ENCODE data around the gene MRPL18.

The MRPL18 gene

GRCh38 chr6:159800141-159800865 is 10.0 kb downstream of the MRPL18 start, which contains the start of gene PNLDC1:
Gene PNLDC1 (plus strand): TSS chr6:159800276. CDS start chr6:159800308, 32 bp downstream.
- Histone ChIP-seq H4K20me1 (ENCODE audit: insufficient read depth, low read length) (no peaks in the 10 kb centered on the region), H3K27me3 (ENCODE audit: insufficient read depth, low read length) (no peaks in the 10 kb centered on the region), H2AFZ (ENCODE audit: low read length) (no peak within 1 kb of the TSS), H3K9me2 (ENCODE audit: low read depth, low read length) (no peaks in the 10 kb centered on the region), H3K9ac (ENCODE audit: low read length) (no peak within 1 kb of the TSS), H3K9me3 (ENCODE audit: low read length) (no peaks in the 10 kb centered on the region), H3F3A (ENCODE audit: insufficient read depth, low read length) (no peaks in the 10 kb centered on the region), H3K4me3 (ENCODE audit: low read depth, low read length, poor library complexity, severe bottlenecking) (no peak within 1 kb of the TSS), H3K79me2 (ENCODE audit: insufficient read depth, low read length) (no peaks in the 10 kb centered on the region), H3K27ac (ENCODE audit: low read depth, low read length, poor library complexity, severe bottlenecking) (no peak within 1 kb of the TSS), H3K36me3 (ENCODE audit: insufficient read depth, low read length) (peaks cover 35% of the 10 kb centered on the region), H3K4me1 (ENCODE audit: insufficient read depth, low read length, severe bottlenecking) (no peaks in the 10 kb centered on the region), H3K4me2 (ENCODE audit: low read length) (no peak within 1 kb of the TSS)
- no peak for TF ChIP-seq EZH2 (IDR thresholded peaks at IDR 0.05; ENCODE audit: borderline replicate concordance, low read length)

GRCh38 chr6:159801935-159802334 is 11.7 kb downstream of the MRPL18 start:
- TF ChIP-seq EZH2 (IDR thresholded peaks at IDR 0.05; ENCODE audit: borderline replicate concordance, low read length): no peak
- no peak for TF ChIP-seq CTCF (IDR thresholded peaks at IDR 0.05; ENCODE audit: low read length)
- Histone ChIP-seq H3K9ac (ENCODE audit: low read length) (no peak overlapping the region), H3K4me1 (ENCODE audit: insufficient read depth, low read length, severe bottlenecking) (no peaks in the 10 kb centered on the region), H3K9me2 (ENCODE audit: low read depth, low read length) (no peaks in the 10 kb centered on the region), H3F3A (ENCODE audit: insufficient read depth, low read length) (no peaks in the 10 kb centered on the region), H3K27me3 (ENCODE audit: insufficient read depth, low read length) (no peaks in the 10 kb centered on the region), H2AFZ (ENCODE audit: low read length) (no peak overlapping the region), H3K36me3 (ENCODE audit: insufficient read depth, low read length) (peaks cover 29% of the 10 kb centered on the region), H3K4me2 (ENCODE audit: low read length) (no peak overlapping the region), H3K79me2 (ENCODE audit: insufficient read depth, low read length) (no peaks in the 10 kb centered on the region), H3K9me3 (ENCODE audit: low read length) (no peaks in the 10 kb centered on the region), H4K20me1 (ENCODE audit: insufficient read depth, low read length) (no peaks in the 10 kb centered on the region), H3K4me3 (ENCODE audit: low read depth, low read length, poor library complexity, severe bottlenecking) (no peak overlapping the region), H3K27ac (ENCODE audit: low read depth, low read length, poor library complexity, severe bottlenecking) (no peak overlapping the region)

GRCh38 chr6:159804504-159804903 is 14.2 kb downstream of the MRPL18 start:
- Histone ChIP-seq H3K9me2 (ENCODE audit: low read depth, low read length) (no peaks in the 10 kb centered on the region), H3K4me1 (ENCODE audit: insufficient read depth, low read length, severe bottlenecking) (no peaks in the 10 kb centered on the region), H3K79me2 (ENCODE audit: insufficient read depth, low read length) (no peaks in the 10 kb centered on the region), H2AFZ (ENCODE audit: low read length) (no peak overlapping the region), H3K36me3 (ENCODE audit: insufficient read depth, low read length) (peaks cover 4% of the 10 kb centered on the region; the same call in 1 of the 2 replicates), H3K9ac (ENCODE audit: low read length) (no peak overlapping the region), H3F3A (ENCODE audit: insufficient read depth, low read length) (no peaks in the 10 kb centered on the region), H3K27ac (ENCODE audit: low read depth, low read length, poor library complexity, severe bottlenecking) (no peak overlapping the region), H3K4me3 (ENCODE audit: low read depth, low read length, poor library complexity, severe bottlenecking) (no peak overlapping the region), H3K27me3 (ENCODE audit: insufficient read depth, low read length) (no peaks in the 10 kb centered on the region), H3K9me3 (ENCODE audit: low read length) (no peaks in the 10 kb centered on the region), H4K20me1 (ENCODE audit: insufficient read depth, low read length) (no peaks in the 10 kb centered on the region), H3K4me2 (ENCODE audit: low read length) (no peak overlapping the region)
- TF ChIP-seq EZH2 (IDR thresholded peaks at IDR 0.05; ENCODE audit: borderline replicate concordance, low read length) (no peak), CTCF (IDR thresholded peaks at IDR 0.05; ENCODE audit: low read length) (no peak)
